ENCODE measurements around the gene PPM1E. TPM values are rescaled to one million over a fixed set of nuclear protein-coding genes. Genes with fewer than 3 reads are reported as not detected.

PPM1E gene
- total RNA-seq, 1 experiment from 2014 or later: 2.9 TPM

- no peaks in the 10 kb centered on the region for H3K4me1 ChIP-seq (ENCODE audit: control insufficient read depth, insufficient read depth, low read length)
- no TSS peak for BruUV-seq (replicated peaks)
- POLR2A ChIA-PET: no interaction called here
- in situ Hi-C loops (cut with HindIII; ENCODE audit: low pct_unique_long_range_greater_than_20kb, low sequenced_read_pairs): no loop called here
- H3K4me3 ChIP-seq (ENCODE audit: low read depth in 2 of 2, low read length in 2 of 2): no peak overlapping the region
- CTCF ChIA-PET: no interaction called here
- TF ChIP-seq CTCF (IDR thresholded peaks at IDR 0.05) (no peak), SIN3A (IDR thresholded peaks at IDR 0.05; ENCODE audit: borderline replicate concordance, insufficient read depth, low read depth, low read length) (no peak), TCF7L2 (IDR thresholded peaks at IDR 0.05; ENCODE audit: low read depth, low read length) (no peak), POLR2AphosphoS5 (IDR thresholded peaks at IDR 0.05; ENCODE audit: low read depth, low read length) (no peak), REST (IDR thresholded peaks at IDR 0.05; ENCODE audit: insufficient read depth in 1 of 2, low read depth in 2 of 2, low read length in 1 of 2) (no peak)
- intact Hi-C loops (cut with micrococcal nuclease; ENCODE audit: unreplicated experiment): no loop called here
- ATAC-seq: no peak
- no peaks in the 10 kb centered on the region for H3K27me3 ChIP-seq (ENCODE audit: control insufficient read depth, insufficient read depth, low read length)
- no peak overlapping the region for H3K27ac ChIP-seq (ENCODE audit: low read length)
- DNase-seq (ENCODE audit: low read depth, low spot score): no peak
- H3K9me3 ChIP-seq (ENCODE audit: control insufficient read depth, insufficient read depth, low read depth, low read length): no peaks in the 10 kb centered on the region
- peaks cover 7% of the 10 kb centered on the region; the same call in 1 of the 2 replicates for H3K36me3 ChIP-seq (ENCODE audit: control insufficient read depth, insufficient read depth, low read length)
These were observed 270.7 kb downstream of the PPM1E start for GRCh38 chr17:59026176-59026939.

- H3K36me3 ChIP-seq (ENCODE audit: control insufficient read depth, insufficient read depth, low read length): peaks cover 4% of the 10 kb centered on the region; the same call in 1 of the 2 replicates
- no peak for ATAC-seq
- CTCF ChIA-PET: no interaction called here
These were observed 272.1 kb downstream of the PPM1E start for GRCh38 chr17:59027750-59028149.

More at GRCh38 chr17:59027750-59028149, 272.1 kb downstream of the PPM1E start:
- POLR2A ChIA-PET: no interaction called here
- H3K4me1 ChIP-seq (ENCODE audit: control insufficient read depth, insufficient read depth, low read length): no peaks in the 10 kb centered on the region
- no TSS peak for BruUV-seq (replicated peaks)
- no peak for DNase-seq (ENCODE audit: low read depth, low spot score)
- no peak overlapping the region for H3K27ac ChIP-seq (ENCODE audit: low read length)
- in situ Hi-C loops (cut with HindIII; ENCODE audit: low pct_unique_long_range_greater_than_20kb, low sequenced_read_pairs): no loop called here
- TF ChIP-seq POLR2AphosphoS5 (IDR thresholded peaks at IDR 0.05; ENCODE audit: low read depth, low read length) (no peak), SIN3A (IDR thresholded peaks at IDR 0.05; ENCODE audit: borderline replicate concordance, insufficient read depth, low read depth, low read length) (no peak), REST (IDR thresholded peaks at IDR 0.05; ENCODE audit: insufficient read depth in 1 of 2, low read depth in 2 of 2, low read length in 1 of 2) (no peak), TCF7L2 (IDR thresholded peaks at IDR 0.05; ENCODE audit: low read depth, low read length) (no peak), CTCF (IDR thresholded peaks at IDR 0.05) (no peak)
- no peak overlapping the region for H3K4me3 ChIP-seq (ENCODE audit: low read depth in 2 of 2, low read length in 2 of 2)
- H3K27me3 ChIP-seq (ENCODE audit: control insufficient read depth, insufficient read depth, low read length): no peaks in the 10 kb centered on the region
- H3K9me3 ChIP-seq (ENCODE audit: control insufficient read depth, insufficient read depth, low read depth, low read length): no peaks in the 10 kb centered on the region
- intact Hi-C loops (cut with micrococcal nuclease; ENCODE audit: unreplicated experiment): no loop called here
